ENCODE results near the gene PTPRR. TPM values are rescaled to one million over a fixed set of nuclear protein-coding genes. Genes with fewer than 3 reads are reported as not detected.

Gene PTPRR
- total and polyA plus RNA-seq, 4 donors = 0.02 to 0.08 TPM; not detected in 2

DNA sequence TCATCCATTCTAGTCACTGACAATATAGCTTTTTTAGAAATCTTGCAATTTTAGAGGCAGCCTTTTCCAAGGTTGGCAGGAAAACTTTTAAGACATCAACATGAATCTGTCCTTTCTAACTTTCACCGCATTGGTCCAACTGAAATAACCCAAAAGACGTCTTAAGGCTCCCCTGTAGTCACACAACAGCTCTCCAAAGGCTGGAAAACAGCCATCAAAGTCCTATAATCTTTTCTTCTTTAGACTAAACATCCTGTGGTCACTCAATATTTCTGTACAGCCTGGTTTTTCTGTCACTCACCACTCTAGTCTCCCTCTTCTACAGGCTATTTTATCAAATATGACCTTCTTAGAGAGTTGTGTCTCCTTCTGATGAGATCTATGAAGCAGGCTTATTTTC is 278.8 kb downstream of the PTPRR start:
- H3K9ac ChIP-seq (ENCODE audit: low read depth in 1 of 2, low read length in 2 of 2) = no peak overlapping the region
- no peak for DNase-seq (ENCODE audit: low spot score)
- WGBS = 60% methylated on average over 2 of the region's 2 CpGs
- H3K4me1 ChIP-seq (ENCODE audit: control insufficient read depth in 4 of 4, insufficient read depth in 4 of 4, low read length in 3 of 4) = no peaks in the 10 kb centered on the region
- no peak overlapping the region for H3K4me3 ChIP-seq (ENCODE audit: low read depth in 1 of 3, low read length in 3 of 3)
- no peak overlapping the region for H3K27ac ChIP-seq (ENCODE audit: low read depth in 1 of 2, low read length in 2 of 2)
- no peaks in the 10 kb centered on the region for H3K36me3 ChIP-seq (ENCODE audit: control insufficient read depth in 4 of 4, insufficient read depth in 3 of 4, low read depth in 1 of 4, low read length in 3 of 4)
- TF ChIP-seq RXRA (IDR thresholded peaks at IDR 0.05) = no peak
- TF ChIP-seq, protein P1, sequence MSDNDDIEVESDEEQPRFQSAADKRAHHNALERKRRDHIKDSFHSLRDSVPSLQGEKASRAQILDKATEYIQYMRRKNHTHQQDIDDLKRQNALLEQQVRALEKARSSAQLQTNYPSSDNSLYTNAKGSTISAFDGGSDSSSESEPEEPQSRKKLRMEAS (IDR thresholded peaks at IDR 0.05) = no peak
- TF ChIP-seq, protein P2, sequence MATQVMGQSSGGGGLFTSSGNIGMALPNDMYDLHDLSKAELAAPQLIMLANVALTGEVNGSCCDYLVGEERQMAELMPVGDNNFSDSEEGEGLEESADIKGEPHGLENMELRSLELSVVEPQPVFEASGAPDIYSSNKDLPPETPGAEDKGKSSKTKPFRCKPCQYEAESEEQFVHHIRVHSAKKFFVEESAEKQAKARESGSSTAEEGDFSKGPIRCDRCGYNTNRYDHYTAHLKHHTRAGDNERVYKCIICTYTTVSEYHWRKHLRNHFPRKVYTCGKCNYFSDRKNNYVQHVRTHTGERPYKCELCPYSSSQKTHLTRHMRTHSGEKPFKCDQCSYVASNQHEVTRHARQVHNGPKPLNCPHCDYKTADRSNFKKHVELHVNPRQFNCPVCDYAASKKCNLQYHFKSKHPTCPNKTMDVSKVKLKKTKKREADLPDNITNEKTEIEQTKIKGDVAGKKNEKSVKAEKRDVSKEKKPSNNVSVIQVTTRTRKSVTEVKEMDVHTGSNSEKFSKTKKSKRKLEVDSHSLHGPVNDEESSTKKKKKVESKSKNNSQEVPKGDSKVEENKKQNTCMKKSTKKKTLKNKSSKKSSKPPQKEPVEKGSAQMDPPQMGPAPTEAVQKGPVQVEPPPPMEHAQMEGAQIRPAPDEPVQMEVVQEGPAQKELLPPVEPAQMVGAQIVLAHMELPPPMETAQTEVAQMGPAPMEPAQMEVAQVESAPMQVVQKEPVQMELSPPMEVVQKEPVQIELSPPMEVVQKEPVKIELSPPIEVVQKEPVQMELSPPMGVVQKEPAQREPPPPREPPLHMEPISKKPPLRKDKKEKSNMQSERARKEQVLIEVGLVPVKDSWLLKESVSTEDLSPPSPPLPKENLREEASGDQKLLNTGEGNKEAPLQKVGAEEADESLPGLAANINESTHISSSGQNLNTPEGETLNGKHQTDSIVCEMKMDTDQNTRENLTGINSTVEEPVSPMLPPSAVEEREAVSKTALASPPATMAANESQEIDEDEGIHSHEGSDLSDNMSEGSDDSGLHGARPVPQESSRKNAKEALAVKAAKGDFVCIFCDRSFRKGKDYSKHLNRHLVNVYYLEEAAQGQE (IDR thresholded peaks at IDR 0.05) = no peak
- TF ChIP-seq, protein P3, sequence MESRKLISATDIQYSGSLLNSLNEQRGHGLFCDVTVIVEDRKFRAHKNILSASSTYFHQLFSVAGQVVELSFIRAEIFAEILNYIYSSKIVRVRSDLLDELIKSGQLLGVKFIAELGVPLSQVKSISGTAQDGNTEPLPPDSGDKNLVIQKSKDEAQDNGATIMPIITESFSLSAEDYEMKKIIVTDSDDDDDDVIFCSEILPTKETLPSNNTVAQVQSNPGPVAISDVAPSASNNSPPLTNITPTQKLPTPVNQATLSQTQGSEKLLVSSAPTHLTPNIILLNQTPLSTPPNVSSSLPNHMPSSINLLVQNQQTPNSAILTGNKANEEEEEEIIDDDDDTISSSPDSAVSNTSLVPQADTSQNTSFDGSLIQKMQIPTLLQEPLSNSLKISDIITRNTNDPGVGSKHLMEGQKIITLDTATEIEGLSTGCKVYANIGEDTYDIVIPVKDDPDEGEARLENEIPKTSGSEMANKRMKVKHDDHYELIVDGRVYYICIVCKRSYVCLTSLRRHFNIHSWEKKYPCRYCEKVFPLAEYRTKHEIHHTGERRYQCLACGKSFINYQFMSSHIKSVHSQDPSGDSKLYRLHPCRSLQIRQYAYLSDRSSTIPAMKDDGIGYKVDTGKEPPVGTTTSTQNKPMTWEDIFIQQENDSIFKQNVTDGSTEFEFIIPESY (IDR thresholded peaks at IDR 0.05) = no peak
- TF ChIP-seq TAF1 (conservative IDR thresholded peaks at IDR 0.05) = no peak
- TF ChIP-seq GABPA (IDR thresholded peaks at IDR 0.05 in 1 of 2, conservative IDR thresholded peaks at IDR 0.05 in 1 of 2) = no peak
- TF ChIP-seq RAD21 (IDR thresholded peaks at IDR 0.05) = no peak
- H3K27me3 ChIP-seq (ENCODE audit: control insufficient read depth in 4 of 4, insufficient read depth in 4 of 4, low read length in 3 of 4) = peaks cover 0 to 2% (median 0%) of the 10 kb centered on the region in 4 donors
- no peaks in the 10 kb centered on the region for H3K9me3 ChIP-seq (ENCODE audit: control insufficient read depth in 4 of 4, low read length in 3 of 4)

DNA sequence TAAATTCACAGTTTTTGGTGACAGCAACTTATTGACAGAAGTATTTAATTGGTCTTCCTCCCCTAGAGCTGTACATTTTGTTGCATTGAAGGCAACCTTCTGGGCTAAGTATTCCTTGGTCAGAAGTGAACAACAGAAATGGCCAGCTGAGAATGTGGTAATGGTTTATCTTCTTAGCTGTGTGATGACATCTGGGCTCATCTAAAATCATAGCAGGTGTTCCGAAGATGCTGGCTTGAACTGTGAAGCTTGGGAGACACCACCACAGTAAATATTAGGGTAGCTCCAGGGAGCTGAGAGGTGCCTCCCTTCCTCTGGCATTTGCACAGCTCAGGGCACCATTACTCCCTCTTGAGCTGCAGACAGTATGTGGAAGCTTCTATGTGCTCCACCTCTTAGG is 279.6 kb downstream of the PTPRR start:
- DNase-seq (ENCODE audit: low spot score) = no peak
- Histone ChIP-seq H3K27me3 (ENCODE audit: control insufficient read depth in 4 of 4, insufficient read depth in 4 of 4, low read length in 3 of 4) (peaks cover 0 to 2% (median 0%) of the 10 kb centered on the region in 4 donors), H3K4me1 (ENCODE audit: control insufficient read depth in 4 of 4, insufficient read depth in 4 of 4, low read length in 3 of 4) (no peaks in the 10 kb centered on the region), H3K9ac (ENCODE audit: low read depth in 1 of 2, low read length in 2 of 2) (no peak overlapping the region), H3K9me3 (ENCODE audit: control insufficient read depth in 4 of 4, low read length in 3 of 4) (no peaks in the 10 kb centered on the region), H3K27ac (ENCODE audit: low read depth in 1 of 2, low read length in 2 of 2) (no peak overlapping the region), H3K4me3 (ENCODE audit: low read depth in 1 of 3, low read length in 3 of 3) (no peak overlapping the region), H3K36me3 (ENCODE audit: control insufficient read depth in 4 of 4, insufficient read depth in 3 of 4, low read depth in 1 of 4, low read length in 3 of 4) (no peaks in the 10 kb centered on the region)
- TF ChIP-seq, protein P3 (IDR thresholded peaks at IDR 0.05) = no peak
- TF ChIP-seq HNF4G (IDR thresholded peaks at IDR 0.05) (no peak), YY1 (IDR thresholded peaks at IDR 0.05) (no peak), TAF1 (conservative IDR thresholded peaks at IDR 0.05) (no peak), JUND (IDR thresholded peaks at IDR 0.05) (no peak), FOXA1 (IDR thresholded peaks at IDR 0.05) (no peak), RAD21 (IDR thresholded peaks at IDR 0.05) (no peak), FOXA2 (IDR thresholded peaks at IDR 0.05) (no peak), EGR1 (IDR thresholded peaks at IDR 0.05; ENCODE audit: low read depth in 2 of 2) (no peak)
- TF ChIP-seq, protein P4, sequence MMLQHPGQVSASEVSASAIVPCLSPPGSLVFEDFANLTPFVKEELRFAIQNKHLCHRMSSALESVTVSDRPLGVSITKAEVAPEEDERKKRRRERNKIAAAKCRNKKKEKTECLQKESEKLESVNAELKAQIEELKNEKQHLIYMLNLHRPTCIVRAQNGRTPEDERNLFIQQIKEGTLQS (IDR thresholded peaks at IDR 0.05) = no peak
- TF ChIP-seq, protein P5, sequence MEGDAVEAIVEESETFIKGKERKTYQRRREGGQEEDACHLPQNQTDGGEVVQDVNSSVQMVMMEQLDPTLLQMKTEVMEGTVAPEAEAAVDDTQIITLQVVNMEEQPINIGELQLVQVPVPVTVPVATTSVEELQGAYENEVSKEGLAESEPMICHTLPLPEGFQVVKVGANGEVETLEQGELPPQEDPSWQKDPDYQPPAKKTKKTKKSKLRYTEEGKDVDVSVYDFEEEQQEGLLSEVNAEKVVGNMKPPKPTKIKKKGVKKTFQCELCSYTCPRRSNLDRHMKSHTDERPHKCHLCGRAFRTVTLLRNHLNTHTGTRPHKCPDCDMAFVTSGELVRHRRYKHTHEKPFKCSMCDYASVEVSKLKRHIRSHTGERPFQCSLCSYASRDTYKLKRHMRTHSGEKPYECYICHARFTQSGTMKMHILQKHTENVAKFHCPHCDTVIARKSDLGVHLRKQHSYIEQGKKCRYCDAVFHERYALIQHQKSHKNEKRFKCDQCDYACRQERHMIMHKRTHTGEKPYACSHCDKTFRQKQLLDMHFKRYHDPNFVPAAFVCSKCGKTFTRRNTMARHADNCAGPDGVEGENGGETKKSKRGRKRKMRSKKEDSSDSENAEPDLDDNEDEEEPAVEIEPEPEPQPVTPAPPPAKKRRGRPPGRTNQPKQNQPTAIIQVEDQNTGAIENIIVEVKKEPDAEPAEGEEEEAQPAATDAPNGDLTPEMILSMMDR (IDR thresholded peaks at IDR 0.05; ENCODE audit: low read depth, low read length, missing input control) = no peak
- TF ChIP-seq, protein P2 (IDR thresholded peaks at IDR 0.05) = no peak
- TF ChIP-seq, protein P1 (IDR thresholded peaks at IDR 0.05) = no peak
- WGBS = 76% methylated on average over 1 of the region's 1 CpG

Data from liver (tissue), 9 donors.